ENCODE data around the gene TPP2.
A peak's percentile ranks its signal among the peaks of the same experiment; 100 is the strongest.

TPP2 gene

GRCh38 chr13:102596147-102597028 is at the start of gene TPP2:
Gene TPP2 (plus strand): TSS chr13:102596986. CDS start chr13:102597039, 53 bp downstream.
- DNase-seq (ENCODE audit: low read depth), result peak; percentile 95
- TF ChIP-seq CTCF (conservative IDR thresholded peaks at IDR 0.05; ENCODE audit: low read depth, low read length), result no peak
- H3K4me3 ChIP-seq (ENCODE audit: low read length), result peak within 1 kb of the TSS; percentile 89

- DNase-seq (ENCODE audit: low read depth), result no peak
- H3K4me3 ChIP-seq (ENCODE audit: low read length), result no peak overlapping the region
- no peak for TF ChIP-seq CTCF (conservative IDR thresholded peaks at IDR 0.05; ENCODE audit: low read depth, low read length)
These were observed 48.0 kb upstream of the TPP2 start for GRCh38 chr13:102548811-102549210.

- no peak overlapping the region for H3K4me3 ChIP-seq (ENCODE audit: low read length)
- DNase-seq (ENCODE audit: low read depth), result no peak
- TF ChIP-seq CTCF (conservative IDR thresholded peaks at IDR 0.05; ENCODE audit: low read depth, low read length), result no peak
These were observed 46.3 kb upstream of the TPP2 start for GRCh38 chr13:102550507-102550906.

GRCh38 chr13:102555914-102556553 is 40.8 kb upstream of the TPP2 start:
- DNase-seq (ENCODE audit: low read depth), result no peak
- no peak overlapping the region for H3K4me3 ChIP-seq (ENCODE audit: low read length)
- TF ChIP-seq CTCF (conservative IDR thresholded peaks at IDR 0.05; ENCODE audit: low read depth, low read length), result peak; percentile 55

GRCh38 chr13:102556806-102557205 is 40.0 kb upstream of the TPP2 start:
- no peak overlapping the region for H3K4me3 ChIP-seq (ENCODE audit: low read length)
- no peak for DNase-seq (ENCODE audit: low read depth)
- no peak for TF ChIP-seq CTCF (conservative IDR thresholded peaks at IDR 0.05; ENCODE audit: low read depth, low read length)

- no peak for TF ChIP-seq CTCF (conservative IDR thresholded peaks at IDR 0.05; ENCODE audit: low read depth, low read length)
- DNase-seq (ENCODE audit: low read depth), result no peak
- no peak overlapping the region for H3K4me3 ChIP-seq (ENCODE audit: low read length)
These were observed 38.8 kb upstream of the TPP2 start for GRCh38 chr13:102558029-102558428.

Data from retinal pigment epithelial cell (primary cell).